Motor neuron (in vitro differentiated cells): Measurements from ENCODE around the gene PLK3. TPM values are rescaled to one million over a fixed set of nuclear protein-coding genes. Genes with fewer than 3 reads are reported as not detected.
"Not testable (repeated sequence)": the region's sequence is repeated elsewhere in the genome, so short reads cannot be mapped to it uniquely, and the experiment has no call there.

Experiments used
- ATAC-seq, 8 experiments: fragments of 200-7000 bp; cut with Tn5 transposase; replicated peaks in 6 of 8; 2 replicates each; pipeline ENCODE4 v1.8.0; 2021; ENCODE audit warnings: mild to moderate bottlenecking in 8 of 8, moderate library complexity in 8 of 8
- H3K27ac ChIP-seq, 2 donors: fragments of 250-450 bp; sonication (Bioruptor Pico); 2 replicates each; pipeline ENCODE4 v1.9.0; 2021; ENCODE audit warnings: antibody characterized with exemption in 2 of 2, mild to moderate bottlenecking in 2 of 2, moderate library complexity in 1 of 2
- H3K4me1 ChIP-seq, 2 donors: fragments of 250-450 bp; sonication (Bioruptor Pico); replicated peaks in 1 of 2; 2 replicates each; pipeline ENCODE4 v1.6.1; 2021; ENCODE audit warnings: antibody characterized with exemption in 2 of 2, mild to moderate bottlenecking in 2 of 2, moderate library complexity in 1 of 2
- H3K4me3 ChIP-seq, 5 donors: fragments of 250-450 bp; sonication (Bioruptor Pico); 2 replicates each; pipeline ENCODE4 v1.9.0; 2021; ENCODE audit warnings: antibody characterized with exemption in 5 of 5, mild to moderate bottlenecking in 5 of 5, moderate library complexity in 4 of 5
- WGBS, 10 experiments: fragments of 450-650 bp; shearing (Covaris generic); methylation state at CpG; one replicate each; pipeline ENCODE4 v1.0.0; 2022; 5-methylcytosine and 5-hydroxymethylcytosine counted together
- in situ Hi-C, 9 experiments: fragments of 400-800 bp; cut with MboI; loops; one replicate each; pipeline ENCODE4 v1.15.0; 2021; ENCODE audit warnings: low sequenced_read_pairs in 9 of 9, low pct_unique_long_range_greater_than_20kb in 2 of 9; ENCODE audit not compliant: unreplicated experiment in 9 of 9
- total RNA-seq, 8 experiments: library from RNA; unstranded; fragments of 300-600 nt; gene quantifications; 2 replicates each; pipeline versions ENCODE4 v1.2.3 to v1.2.4, GENCODE V29; 2022

PLK3 gene
- total RNA-seq, 8 experiments from 2014 or later, result 17.4 to 48.5 (median 28.3) TPM

DNA sequence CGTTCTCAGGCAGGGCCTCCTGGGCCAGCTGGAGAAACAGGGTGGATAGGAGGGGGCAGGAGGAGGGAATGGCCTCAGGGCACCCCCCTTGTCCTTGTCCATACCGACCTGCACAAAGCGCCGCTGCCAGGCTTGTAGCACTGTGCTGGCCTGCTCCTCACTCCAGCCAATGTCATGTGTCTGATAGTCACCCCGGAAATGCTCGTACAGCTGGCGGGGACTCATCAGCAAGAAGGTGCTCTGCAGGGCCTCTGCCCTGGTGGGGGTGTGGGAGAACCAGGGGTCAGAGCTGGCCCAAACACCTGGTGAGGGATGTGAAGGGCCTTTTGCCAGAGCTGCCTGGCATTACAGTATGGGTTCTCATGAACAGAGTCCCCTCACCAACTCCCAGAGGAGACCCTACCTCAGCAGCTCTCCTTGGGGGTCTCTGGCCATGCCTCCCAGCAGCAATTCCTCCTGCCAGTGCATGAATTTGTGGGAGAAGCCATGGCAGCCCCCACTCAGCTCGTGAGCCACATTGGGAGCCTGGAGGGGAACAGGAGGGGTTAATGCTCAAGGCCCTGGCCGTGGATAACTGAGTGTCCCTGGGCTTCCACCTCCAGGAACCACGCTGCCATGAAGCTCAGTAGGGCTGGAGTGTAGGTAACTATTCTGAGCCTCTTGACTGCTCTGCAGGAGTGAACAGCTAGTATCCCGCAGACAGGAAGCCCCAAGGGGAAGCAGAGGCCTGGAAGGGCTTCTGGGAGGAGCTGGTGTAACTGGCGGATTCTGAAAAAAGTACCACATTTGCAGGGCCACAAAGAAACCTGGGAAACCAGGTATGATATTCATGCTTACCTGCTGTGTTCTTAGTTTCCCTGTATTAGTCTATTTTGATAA, 29.6 kb downstream of the PLK3 start:
- no peak overlapping the region for H3K4me3 ChIP-seq
- WGBS, 10 experiments, result 70 to 91% (median 80%) methylated on average over 2 to 8 of the region's 12 CpGs; no CpG with 5 or more reads in 4 of the 10 experiments
- ATAC-seq, result peak in 2 of 8 experiments; percentile 3 to 12
- H3K4me1 ChIP-seq, result peaks cover 0 to 3% of the 10 kb centered on the region in 2 donors
- in situ Hi-C loops, result loop anchor here in 5 of 9 experiments (10.0 to 25.0 kb wide), 5 partner anchors 158 to 483 kb away; partner anchors contain the start of genes EIF2B3 (in 1 of the 5), HECTD3 (in 1 of the 5) and UROD (in 1 of the 5)
- H3K27ac ChIP-seq, result no peak overlapping the region

DNA sequence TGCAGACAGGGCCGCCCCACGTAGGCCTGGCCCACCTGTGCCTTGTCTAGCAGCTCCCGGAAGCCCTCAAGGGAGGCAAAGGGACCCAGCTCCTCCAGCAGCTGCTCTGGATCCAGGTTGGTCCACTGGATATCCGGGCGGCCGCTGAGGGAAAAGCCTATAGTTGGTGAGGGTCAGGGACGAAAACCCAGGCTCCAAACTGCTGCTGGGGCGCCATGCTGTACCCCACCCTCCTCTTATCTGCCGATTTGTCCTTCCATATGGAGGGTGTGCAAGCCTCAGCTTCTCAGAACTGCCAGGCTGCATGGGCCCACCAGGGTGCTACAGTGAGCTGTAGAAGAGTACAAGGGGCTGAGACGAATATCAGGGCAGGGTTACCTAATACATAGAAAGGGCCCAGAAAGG, 30.7 kb downstream of the PLK3 start:
- H3K4me1 ChIP-seq, result peaks cover 0 to 3% of the 10 kb centered on the region in 2 donors
- ATAC-seq, result no peak
- H3K27ac ChIP-seq, result no peak overlapping the region
- no peak overlapping the region for H3K4me3 ChIP-seq
- in situ Hi-C loops, result loop anchor here in 5 of 9 experiments (10.0 to 25.0 kb wide), 5 partner anchors 156 to 481 kb away; partner anchors contain the start of genes EIF2B3 (in 1 of the 5), HECTD3 (in 1 of the 5) and UROD (in 1 of the 5)
- 63 to 97% (median 80%) methylated on average over 1 to 9 of the region's 10 CpGs; no CpG with 5 or more reads in 5 of the 10 experiments for WGBS, 10 experiments

DNA sequence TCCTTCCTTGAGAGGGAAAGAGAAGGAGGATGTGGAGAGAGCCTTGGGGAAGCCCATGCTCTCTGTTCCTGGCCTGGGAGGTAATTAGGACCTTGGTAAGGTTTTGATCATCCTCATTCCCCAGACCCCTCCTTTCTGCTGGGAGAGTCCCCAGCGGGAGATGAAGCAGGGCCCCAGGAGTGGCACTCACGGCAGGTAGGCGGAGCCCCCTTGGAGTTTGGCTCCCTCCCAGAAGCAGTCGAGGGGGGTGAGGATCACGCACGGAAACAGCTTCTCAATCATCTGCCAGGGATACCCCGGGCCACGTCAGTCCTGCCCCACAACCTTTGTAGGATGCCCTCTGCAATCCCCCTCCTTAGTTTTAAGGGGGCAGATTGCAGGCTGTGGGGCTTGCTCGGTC, 31.3 kb downstream of the PLK3 start:
- ATAC-seq, result no peak
- WGBS, 10 experiments, result 40 to 72% (median 64%) methylated on average over 2 to 8 of the region's 9 CpGs; no CpG with 5 or more reads in 6 of the 10 experiments
- H3K4me1 ChIP-seq, result peaks cover 0 to 6% of the 10 kb centered on the region in 2 donors
- no peak overlapping the region for H3K27ac ChIP-seq
- in situ Hi-C loops, result loop anchor here in 5 of 9 experiments (10.0 to 25.0 kb wide), 5 partner anchors 156 to 481 kb away; partner anchors contain the start of genes EIF2B3 (in 1 of the 5), HECTD3 (in 1 of the 5) and UROD (in 1 of the 5)
- no peak overlapping the region for H3K4me3 ChIP-seq

GRCh38 chr1:44832056-44832705, 32.0 kb downstream of the PLK3 start:
- H3K4me1 ChIP-seq, result peaks cover 0 to 6% of the 10 kb centered on the region in 2 donors
- 67 to 90% (median 87%) methylated on average over 1 to 10 of the region's 13 CpGs; no CpG with 5 or more reads in 2 of the 10 experiments for WGBS, 10 experiments
- H3K4me3 ChIP-seq, result no peak overlapping the region
- in situ Hi-C loops, result loop anchor here in 5 of 9 experiments (10.0 to 25.0 kb wide), 5 partner anchors 155 to 480 kb away; partner anchors contain the start of genes EIF2B3 (in 1 of the 5), HECTD3 (in 1 of the 5) and UROD (in 1 of the 5)
- peak in 2 of 8 experiments; percentile 11 to 17 for ATAC-seq
- no peak overlapping the region for H3K27ac ChIP-seq

DNA sequence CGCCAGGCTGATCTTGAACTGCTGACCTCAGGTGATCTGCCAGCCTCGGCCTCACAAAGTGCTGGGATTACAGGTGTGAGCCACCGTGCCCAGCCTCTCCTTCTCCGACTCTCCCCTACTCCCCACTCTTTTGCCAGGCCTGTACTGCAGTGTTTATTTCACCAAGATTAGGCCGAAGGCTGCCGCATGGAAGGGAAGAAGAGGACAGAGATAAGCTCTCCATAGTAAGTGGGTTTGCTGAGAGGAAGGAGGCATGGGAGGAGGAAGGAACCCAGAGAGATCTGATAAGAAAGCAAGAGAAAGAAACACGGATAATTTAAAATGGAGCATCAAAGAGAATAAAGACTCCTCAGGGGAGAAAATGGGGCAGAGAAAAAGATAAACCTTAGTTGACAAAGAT, 34.2 kb downstream of the PLK3 start:
- no peak for ATAC-seq
- in situ Hi-C loops, result loop anchor here in 5 of 9 experiments (10.0 to 25.0 kb wide), 5 partner anchors 153 to 478 kb away; partner anchors contain the start of genes EIF2B3 (in 1 of the 5), HECTD3 (in 1 of the 5) and UROD (in 1 of the 5)
- H3K4me3 ChIP-seq, result no peak overlapping the region
- WGBS, 10 experiments, result 62 to 97% (median 83%) methylated on average over 1 to 5 of the region's 7 CpGs
- peaks cover 0 to 6% of the 10 kb centered on the region in 2 donors for H3K4me1 ChIP-seq
- H3K27ac ChIP-seq, result no peak overlapping the region

- no peak overlapping the region for H3K4me3 ChIP-seq
- ATAC-seq, result peak; percentile 21 to 93 (median 89)
- WGBS, 10 experiments, result 0 to 86% (median 69%) methylated on average over 1 to 23 of the region's 23 CpGs
- in situ Hi-C loops, result loop anchor here in 5 of 9 experiments (10.0 to 25.0 kb wide), 5 partner anchors 151 to 476 kb away; partner anchors contain the start of genes EIF2B3 (in 1 of the 5), HECTD3 (in 1 of the 5) and UROD (in 1 of the 5)
- peaks cover 0 to 6% of the 10 kb centered on the region in 2 donors for H3K4me1 ChIP-seq
- H3K27ac ChIP-seq, result no peak overlapping the region
These were observed 35.8 kb downstream of the PLK3 start for GRCh38 chr1:44835738-44836675.

DNA sequence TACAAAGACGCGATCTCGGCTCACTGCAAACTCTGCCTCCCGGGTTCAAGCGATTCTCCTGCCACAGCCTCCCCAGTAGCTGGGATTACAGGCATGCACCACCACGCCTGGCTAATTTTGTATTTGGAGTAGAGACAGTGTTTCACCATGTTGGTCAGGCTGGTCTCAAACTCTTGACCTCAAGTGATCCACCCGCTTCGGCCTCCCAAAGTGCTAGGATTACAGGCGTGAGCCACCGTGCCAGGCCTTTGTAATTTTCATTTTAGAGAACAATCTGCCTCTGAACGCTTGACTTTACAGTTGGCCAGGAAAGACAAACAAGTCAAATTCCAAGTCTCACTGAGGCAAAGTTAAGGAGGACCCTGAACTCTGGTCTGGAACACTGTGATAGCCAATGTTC, 38.1 kb downstream of the PLK3 start:
- not testable (repeated sequence) for H3K4me1 ChIP-seq, H3K27ac ChIP-seq, H3K4me3 ChIP-seq, ATAC-seq
- WGBS, 10 experiments, result 75 to 100% (median 91%) methylated on average over 1 to 11 of the region's 11 CpGs; no CpG with 5 or more reads in 1 of the 10 experiments
- in situ Hi-C loops, result loop anchor here in 5 of 9 experiments (10.0 to 25.0 kb wide), 5 partner anchors 149 to 474 kb away; partner anchors contain the start of genes EIF2B3 (in 1 of the 5), HECTD3 (in 1 of the 5) and UROD (in 1 of the 5)

- WGBS, 10 experiments, result 0 to 75% (median 32%) methylated on average over 1 to 2 of the region's 4 CpGs; no CpG with 5 or more reads in 6 of the 10 experiments
- in situ Hi-C loops, result loop anchor here in 5 of 9 experiments (10.0 to 25.0 kb wide), 5 partner anchors 148 to 473 kb away; partner anchors contain the start of genes EIF2B3 (in 1 of the 5), HECTD3 (in 1 of the 5) and UROD (in 1 of the 5)
These were observed 39.4 kb downstream of the PLK3 start for GRCh38 chr1:44839576-44839975.

GRCh38 chr1:44842486-44842861, 42.3 kb downstream of the PLK3 start:
- peaks cover 0 to 9% of the 10 kb centered on the region in 2 donors for H3K4me1 ChIP-seq
- 40 to 80% (median 64%) methylated on average over 1 to 13 of the region's 16 CpGs; no CpG with 5 or more reads in 6 of the 10 experiments for WGBS, 10 experiments
- in situ Hi-C loops, result loop anchor here in 3 of 9 experiments (25.0 kb wide), 3 partner anchors 145 to 470 kb away; partner anchors contain the start of genes EIF2B3 (in 1 of the 3), HECTD3 (in 1 of the 3) and UROD (in 1 of the 3)
- peak overlapping the region; percentile 44 to 54 (median 48) for H3K4me3 ChIP-seq
- H3K27ac ChIP-seq, result peak overlapping the region in 1 of 2 donors; percentile 67
- peak in 5 of 8 experiments; percentile 11 to 27 (median 21) for ATAC-seq

More at GRCh38 chr1:44839576-44839975, 39.4 kb downstream of the PLK3 start:
- no peak overlapping the region for H3K4me3 ChIP-seq
- no peak overlapping the region for H3K27ac ChIP-seq
- peak in 2 of 8 experiments; percentile 71 to 76 for ATAC-seq
- H3K4me1 ChIP-seq, result peaks cover 0 to 12% of the 10 kb centered on the region in 2 donors

DNA sequence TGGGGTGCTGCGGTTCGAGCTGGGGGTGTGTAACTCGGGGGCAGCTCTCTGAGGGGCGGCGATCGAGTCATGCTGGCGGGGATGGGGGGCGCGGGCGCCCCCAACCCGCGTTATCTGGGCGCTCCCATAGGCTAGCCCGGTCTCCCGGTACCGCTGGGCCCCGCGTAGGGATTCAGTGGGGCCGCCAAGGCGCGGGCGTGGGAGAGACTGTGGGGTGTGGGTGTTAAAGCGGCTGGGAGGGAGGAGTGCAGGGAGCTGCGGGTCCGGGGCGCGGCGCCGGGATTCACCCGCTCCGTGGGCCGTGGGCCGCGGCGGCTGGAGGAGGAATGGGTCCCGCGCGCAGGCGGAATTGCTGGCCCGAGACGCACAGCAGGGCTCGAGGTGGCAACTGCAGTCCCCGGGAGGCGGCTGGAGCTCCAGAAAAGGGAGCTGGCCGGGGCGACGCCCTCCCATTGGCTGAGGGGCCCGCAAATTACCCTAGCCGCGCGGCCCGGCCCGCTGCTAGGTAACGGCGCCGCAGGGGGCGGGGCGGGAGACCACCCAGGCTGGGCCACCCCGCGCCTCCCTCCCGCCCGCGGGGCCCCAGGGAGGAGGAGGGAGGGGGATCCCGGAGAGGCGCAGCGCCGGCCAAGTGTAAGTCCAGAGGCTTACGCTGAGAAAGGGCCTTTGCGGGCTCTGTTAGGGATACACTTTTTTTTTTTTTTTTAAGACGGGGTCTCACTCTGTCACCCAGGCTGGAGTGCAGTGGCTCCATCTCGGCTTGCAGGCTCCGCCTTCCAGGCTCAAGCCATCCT, 42.9 kb downstream of the PLK3 start, which contains the start of gene PTCH2:
PTCH2 (minus strand) TSS at position 392 of the 794 bp plus-strand sequence; CDS start at position 71, 321 bp downstream.
- in situ Hi-C loops, result loop anchor here in 3 of 9 experiments (25.0 kb wide), 3 partner anchors 144 to 469 kb away; partner anchors contain the start of genes EIF2B3 (in 1 of the 3), HECTD3 (in 1 of the 3) and UROD (in 1 of the 3)
- ATAC-seq, result peak; percentile 43 to 97 (median 96)
- Histone ChIP-seq H3K4me3 (peak within 1 kb of the TSS; percentile 44 to 54 (median 48)), H3K4me1 (peaks cover 0 to 14% of the 10 kb centered on the region in 2 donors), H3K27ac (peak within 1 kb of the TSS; percentile 8 to 67)
- whole genome bisulfite sequencing, 10 experiments, result 0 to 4% (median 3%) methylated on average over 1 to 13 of the region's 72 CpGs; no CpG with 5 or more reads in 7 of the 10 experiments
